ENCODE measurements around the gene GCH1.

DNA sequence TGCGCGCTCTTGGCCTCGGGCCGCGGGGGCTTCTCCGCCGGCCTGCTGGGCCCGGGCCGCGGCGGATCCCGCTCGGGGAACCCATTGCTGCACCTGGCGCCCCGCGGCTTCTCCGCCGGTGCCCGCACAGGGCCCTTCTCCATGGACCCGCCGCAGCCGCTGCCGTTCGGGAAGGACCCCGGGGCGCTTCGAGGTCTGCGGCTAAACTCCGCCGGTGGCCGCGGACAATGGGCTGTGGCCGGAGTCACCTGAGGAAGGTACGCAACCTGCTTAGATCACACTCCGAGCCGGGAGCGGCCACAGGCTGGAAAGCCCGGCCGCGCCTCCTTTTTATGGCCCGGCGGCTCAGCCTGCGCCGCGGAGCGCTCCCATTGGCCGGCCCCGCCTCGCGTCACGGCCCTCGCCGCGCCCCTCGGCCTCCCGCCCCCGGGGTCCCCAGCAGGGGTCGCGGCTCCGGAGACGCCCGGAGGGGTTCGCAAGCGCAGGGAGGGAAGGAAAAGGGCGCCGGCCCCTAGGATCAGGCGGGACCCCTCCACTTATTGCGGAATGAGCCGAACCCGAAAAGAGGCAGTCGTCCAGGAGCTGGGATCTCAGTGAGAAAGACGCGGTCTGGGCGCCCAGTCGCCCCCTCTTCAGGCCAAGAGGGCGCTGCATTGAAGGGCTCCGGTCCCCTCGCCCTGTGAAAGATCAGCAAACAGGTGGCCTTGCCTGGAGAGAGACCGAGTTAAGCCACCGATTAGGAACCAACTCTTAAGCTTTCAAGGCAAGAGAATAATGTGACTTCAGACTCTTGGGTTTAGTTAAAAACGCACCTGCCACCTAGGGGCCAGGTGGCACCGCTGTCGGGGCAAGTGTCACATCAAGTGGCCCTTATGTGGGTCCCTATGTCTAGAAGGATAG is at the start of gene GCH1:
- TF ChIP-seq CTCF (IDR thresholded peaks at IDR 0.05; ENCODE audit: low read length) (peak; percentile 45), EZH2phosphoT487 (IDR thresholded peaks at IDR 0.05; ENCODE audit: low read length) (no peak)

Data from MM.1S (cell line).